GM21825 (cell line): ENCODE measurements around the gene AREL1.

ENCODE experiments used
- ATAC-seq: cut with Tn5 transposase; IDR thresholded peaks from one replicate; pipeline ENCODE4 v1.9.1; 2021; ENCODE audit warnings: mild to moderate bottlenecking, moderate library complexity; ENCODE audit not compliant: unreplicated experiment

Gene AREL1

DNA sequence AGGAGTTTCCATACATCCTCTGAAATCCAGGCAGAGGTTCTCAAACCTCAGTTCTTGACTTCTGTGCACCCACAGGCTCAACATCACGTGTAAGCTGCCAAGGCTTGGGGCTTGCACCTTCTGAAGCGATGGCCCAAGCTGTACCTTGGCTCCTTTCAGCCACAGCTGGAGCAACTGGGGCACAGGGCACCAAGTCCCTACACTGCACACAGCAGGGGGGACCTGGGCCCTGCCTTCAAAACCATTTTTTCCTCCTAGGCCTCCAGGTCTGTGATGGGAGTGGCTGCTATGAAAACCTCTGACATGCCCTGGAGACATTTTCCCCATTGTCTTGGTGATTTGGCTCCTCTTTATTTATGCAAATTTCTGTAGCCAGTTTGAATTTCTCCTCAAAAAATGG is 10.6 kb downstream of the AREL1 start:
- ATAC-seq, result no peak

DNA sequence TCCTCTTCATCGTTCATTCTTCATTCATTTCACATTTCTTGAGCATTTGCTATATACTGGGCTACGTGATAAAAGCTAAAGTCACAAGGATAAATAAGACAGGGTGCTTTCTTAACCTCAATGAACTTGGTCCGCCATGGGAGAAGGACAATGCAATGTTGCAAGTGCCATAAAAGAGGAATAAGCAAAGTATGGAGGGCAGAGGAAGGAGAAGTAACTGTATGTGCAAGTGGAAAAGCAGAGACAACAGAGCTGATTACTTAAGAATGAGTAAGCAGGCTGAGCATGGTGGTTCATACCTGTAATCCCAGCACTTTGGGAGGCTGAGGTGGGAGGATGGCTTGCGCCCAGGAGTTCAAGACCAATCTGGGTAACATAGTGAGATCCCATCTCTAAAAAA is 14.4 kb downstream of the AREL1 start:
- ATAC-seq, result no peak

DNA sequence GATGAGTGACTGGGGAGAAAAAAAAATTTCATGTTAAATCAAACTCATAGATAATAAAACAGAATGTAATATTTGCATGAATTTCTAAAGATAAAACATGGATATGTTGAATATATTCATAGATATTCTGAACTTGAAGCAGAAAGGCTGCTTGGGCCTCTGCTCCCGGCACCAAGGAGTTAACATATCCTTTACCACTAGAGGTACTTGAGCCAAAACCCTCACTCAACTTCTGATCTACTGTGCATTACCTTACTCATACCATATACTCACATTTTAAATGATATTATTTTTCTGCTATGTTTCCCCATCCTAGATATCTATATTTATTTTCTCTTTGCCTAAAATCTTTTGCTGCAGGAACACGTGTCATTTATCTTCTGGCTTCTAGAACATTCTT is 14.9 kb downstream of the AREL1 start:
- ATAC-seq, result no peak

DNA sequence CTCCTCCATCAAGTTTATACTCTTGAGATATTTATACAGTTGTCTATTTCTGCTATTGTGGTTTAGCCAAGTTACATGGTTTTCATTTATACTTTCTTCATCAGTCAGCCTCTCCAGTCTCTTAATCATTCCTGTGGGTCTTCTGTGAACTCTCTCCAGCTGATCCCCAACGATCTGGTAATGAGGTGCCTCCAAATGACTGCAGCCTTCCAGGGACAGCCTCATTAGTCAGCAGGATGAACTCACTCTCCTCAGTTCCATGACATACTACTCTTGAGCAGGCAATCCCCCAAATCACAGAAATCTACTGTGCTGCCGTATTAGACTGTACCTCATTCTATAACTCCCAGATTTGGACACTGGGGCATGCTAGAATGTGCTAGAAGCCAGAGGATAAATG is 15.3 kb downstream of the AREL1 start:
- ATAC-seq, result no peak

DNA sequence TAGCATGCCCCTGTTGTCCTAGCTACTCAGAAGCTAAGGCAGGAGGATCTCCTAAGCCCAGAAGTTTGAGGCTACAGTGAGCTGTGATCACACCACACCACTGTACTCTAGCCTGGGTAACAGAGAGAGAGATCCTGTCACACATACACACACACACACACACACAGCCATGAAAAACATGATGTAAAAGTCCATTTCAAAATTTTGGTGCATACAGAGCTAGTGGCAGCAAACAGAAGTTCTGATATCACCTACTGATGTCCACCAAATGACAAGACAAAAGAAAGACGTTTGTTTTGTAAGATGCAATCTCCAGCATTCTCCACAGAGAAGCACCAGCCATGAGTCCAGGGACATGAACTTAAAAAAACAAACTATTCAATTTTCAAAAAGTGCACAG is 15.9 kb downstream of the AREL1 start:
- no peak for ATAC-seq

DNA sequence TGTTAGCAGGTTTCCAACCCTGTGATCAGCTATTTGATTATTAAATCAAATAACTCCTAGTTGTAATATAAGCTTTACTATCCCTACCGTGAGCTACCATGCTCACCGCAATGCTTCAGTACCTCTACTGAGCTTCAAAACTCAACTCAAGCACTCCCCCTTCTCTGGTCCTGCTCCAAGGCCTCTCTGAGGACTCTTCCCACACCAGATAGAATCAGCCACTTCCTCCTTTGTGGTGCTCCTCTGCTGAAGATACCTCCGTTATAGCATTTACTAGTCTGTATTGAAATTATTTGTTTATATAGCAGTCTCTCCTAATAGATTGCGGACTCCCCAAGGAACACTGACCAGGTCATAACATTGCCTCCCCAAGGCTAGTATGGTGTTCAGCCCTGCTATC is 17.5 kb downstream of the AREL1 start:
- no peak for ATAC-seq

DNA sequence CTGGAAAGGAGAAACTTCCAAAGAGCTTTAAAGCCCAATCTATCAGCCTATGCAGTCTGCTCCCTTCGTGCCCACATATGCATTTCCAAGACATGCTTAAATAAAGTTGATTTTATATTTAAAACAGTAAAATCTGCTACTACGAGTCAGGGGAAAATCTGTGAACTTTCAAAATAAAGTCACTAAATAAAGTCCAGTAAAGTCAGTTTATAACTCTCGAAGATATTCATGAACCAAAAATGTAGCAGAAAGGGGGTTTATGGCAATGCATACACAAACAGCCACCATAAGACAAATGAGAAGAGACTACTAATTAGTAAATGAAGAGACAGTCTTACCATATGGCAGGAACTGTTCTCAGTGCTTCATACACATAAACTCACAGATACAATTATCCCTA is 19.7 kb downstream of the AREL1 start:
- no peak for ATAC-seq

DNA sequence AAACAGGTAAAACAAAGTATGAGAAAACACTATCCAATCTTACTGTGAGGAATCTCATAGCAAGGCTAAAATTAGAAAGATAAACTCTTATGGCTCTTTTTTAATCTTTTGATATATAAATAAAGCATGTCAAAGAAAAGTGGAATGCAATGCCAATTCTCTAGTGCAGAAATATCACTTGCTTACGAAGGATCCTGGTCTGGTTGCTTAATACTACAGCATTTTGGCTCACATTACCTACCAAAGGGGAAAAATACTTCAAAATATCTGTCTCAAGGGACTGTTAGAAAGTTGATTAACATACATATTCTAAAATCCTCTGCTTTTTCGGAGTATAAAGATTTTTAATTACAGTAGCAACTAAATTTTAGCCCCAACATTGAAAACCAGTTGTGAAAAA is 21.4 kb downstream of the AREL1 start:
- ATAC-seq, result no peak

DNA sequence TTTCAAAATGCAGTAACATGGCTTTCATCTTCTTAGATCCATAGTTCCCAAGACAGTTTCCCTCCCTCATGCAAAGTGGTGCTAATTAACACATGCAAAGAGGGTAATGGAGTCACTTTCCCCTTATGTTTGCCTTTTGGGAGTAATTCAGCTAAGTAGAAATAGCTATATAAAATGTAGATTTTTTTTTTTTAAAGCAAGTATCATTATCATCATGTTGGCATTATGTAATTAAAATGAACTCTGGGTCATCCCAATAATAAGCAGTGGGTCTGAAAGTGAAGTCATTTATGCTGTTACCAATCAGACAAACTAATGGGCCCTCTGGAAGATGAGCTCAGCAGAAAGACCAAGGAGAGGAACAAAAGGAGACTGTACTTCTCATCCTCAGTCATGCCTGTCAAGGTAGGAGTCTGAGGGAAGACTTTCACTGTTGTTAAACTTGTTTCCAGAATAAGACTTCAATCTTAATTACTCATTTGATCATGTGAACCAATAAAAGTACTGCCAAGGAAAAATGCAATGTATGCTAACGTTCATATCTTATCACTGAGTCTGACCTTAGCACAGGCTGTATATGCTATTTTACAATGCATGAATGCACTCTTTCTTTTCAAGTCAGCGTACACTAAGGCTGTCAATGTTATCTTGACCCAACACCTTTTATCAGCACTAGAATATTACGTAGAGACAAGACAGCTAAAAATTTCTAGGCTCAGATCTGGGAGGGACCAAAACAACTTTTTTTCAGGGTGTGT is 26.8 kb downstream of the AREL1 start:
- no peak for ATAC-seq

DNA sequence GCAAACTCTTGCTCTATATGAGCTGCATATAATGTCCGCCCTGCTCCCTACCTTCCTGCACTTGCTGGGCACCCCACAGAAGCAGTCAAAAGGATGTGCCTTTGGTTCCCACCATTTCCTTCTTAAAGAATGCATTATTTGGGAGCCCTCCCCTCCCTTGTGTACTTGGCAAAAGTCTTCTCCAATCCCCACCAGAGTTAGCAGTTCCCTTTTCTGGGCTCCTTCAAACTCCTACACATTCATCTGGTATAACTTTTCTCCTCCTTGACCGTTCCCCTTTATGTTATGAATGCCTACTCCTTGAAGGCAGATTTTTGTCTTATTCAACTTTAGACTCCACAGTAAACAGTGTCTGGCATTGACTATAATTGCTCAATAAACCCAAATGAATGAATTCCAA is 27.8 kb downstream of the AREL1 start:
- no peak for ATAC-seq

DNA sequence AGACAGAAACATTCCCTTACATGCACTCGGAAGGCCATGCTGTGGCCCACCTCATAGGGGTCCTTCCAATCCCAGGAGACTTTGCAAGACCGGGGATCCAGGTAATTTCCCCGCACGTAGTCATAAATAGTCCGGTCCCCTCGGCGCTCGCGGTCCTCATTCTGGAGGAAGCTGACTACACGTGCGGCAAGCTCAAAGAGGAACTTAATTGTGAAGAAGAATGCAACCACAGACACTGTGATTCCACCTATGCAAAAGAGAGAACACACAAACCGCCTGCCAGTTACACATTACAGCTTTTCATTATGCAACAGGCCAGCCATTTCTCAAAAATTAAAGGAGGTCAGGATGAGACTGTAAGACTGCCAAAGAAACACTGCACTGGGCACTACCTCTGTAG is 28.4 kb downstream of the AREL1 start:
- peak; percentile 74 for ATAC-seq

DNA sequence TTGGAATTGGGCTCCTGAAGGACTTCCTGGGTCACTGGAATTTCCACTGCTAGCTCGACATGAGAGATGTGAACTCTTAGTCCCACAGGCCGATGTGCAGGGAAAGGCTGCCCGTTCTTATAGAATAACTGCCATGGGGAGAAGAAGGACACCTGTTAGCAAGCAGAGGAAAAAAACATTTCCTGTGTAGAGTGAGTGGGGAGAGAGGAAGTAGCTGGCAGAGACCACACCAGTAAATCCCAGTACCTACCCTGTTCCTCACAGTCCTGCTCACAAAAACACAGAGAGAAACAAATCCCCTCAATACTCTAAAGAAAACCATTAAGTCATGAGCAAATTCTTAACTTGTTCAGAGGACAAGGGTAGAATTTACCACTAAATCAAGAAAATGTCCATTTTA is 29.5 kb downstream of the AREL1 start:
- no peak for ATAC-seq

DNA sequence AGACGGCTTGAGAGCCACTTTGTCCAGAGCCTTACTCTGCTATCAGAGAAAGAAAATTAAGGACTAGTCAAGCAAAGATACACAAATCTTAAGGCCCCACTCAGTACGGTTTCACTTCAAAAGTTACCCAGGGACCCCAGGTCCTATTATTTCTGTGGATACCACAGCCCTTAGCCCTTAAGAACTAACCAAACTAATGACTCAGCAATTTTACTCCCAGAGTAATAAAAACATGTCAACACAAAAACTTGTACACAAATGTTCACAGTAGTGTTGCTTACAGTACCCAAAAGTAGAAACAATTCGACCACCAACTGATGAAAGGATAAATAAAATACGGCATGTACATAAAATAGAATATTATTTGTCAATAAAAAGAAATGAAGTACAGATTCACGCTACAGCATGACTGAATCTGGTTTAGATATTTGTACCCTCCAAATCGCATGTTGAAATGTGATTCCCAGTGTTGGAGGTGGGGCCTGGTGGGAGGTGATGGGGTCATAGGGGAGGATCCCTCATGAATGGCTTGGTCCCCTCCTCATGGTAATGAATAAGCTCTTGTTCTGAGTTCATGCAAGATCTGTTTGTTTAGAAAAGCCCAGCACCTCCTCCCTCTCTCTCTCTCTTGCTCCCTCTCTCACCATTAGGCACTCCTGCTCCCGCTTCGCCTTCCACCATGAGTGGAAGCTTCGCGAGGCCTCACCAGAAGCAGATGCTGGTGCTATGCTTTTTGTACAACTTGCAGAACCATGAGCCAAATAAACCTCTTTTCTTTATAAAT is 30.5 kb downstream of the AREL1 start:
- no peak for ATAC-seq

DNA sequence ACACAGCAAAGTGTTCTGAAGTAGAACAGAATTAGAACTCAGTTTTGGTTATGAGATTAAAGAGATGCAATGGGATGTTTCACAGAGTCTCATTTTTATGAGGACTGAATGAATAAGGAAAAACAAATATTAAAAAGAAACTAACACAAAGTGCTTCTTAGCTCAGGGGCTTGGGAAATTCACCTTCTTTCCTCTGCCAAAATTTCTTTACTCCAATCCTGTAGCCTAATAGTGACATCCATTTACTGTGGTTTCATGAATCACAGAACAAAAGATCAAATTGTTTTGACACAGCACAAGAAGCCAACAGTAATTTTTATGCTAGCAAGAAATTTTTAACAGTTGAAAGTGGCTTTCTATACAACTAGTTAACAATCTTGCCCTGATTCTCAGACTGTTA is 37.7 kb downstream of the AREL1 start:
- no peak for ATAC-seq

DNA sequence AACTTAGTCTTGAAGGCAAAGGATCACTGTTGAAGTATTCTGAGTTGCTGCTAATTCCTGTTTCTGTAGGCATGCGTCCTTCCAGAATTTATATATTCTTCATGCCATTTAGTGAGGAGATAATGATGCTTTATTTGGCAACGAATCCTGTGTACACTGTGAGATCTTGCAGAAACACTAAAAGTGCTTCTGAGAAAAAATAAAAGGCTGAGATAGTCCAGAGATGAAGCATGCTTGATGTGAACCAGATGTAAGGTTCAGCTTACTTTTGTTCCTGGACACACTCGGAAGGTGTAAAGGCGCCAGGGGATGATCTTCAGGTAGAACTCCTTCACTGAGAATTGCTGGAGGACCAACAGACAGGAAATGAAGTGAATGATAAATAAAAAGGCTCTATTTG is 39.1 kb downstream of the AREL1 start:
- no peak for ATAC-seq

DNA sequence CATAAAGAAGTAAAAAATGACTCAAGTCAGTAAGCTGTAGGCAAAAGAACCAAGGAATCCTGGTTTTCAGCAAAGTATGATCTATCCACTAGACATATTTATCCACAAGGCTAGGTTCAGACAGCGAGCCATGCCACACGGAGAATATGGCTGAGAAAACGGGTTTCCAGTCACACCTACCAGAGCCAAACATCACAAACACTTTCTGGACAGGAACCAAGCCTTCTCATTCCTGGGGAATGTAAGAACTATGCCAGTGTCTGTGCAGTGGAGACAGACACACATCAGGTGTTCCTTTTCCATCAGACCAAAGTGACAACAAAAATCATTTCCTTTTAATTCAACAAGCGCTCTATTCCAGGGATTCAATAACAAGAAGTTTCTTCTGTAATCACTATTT is 41.1 kb downstream of the AREL1 start:
- no peak for ATAC-seq

DNA sequence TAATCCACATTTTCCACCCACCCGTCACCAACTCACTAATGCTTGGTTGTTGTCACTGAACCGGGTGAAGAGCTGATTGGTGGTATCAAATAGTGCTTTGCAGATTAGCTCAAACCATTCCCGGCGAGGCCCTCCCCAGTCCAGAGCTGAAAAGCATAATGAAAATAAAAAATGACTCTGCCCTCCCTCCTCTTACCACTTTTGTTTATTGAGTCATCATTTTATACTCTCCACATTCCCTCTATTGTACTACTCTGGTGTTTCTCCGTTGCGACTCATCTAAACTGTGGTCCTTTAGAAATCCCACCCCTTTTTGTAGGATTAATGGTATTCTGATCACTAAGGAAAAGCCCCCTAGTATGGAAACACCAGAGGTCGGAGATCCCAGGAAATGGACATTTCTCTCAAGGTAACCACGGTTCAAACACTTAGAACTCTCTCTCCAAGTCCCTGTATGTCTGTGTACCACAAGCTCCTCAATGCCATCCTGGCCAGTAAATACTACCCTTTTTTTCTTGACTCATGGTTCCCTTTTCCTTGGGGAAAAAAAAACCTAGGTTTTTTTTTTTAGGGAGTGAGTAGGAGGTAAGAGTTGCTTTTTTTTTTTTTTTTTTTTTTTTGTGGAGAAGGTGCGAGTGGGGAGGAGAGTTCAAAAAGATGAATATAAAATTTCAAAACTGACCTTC is 42.0 kb downstream of the AREL1 start:
- ATAC-seq, result no peak

DNA sequence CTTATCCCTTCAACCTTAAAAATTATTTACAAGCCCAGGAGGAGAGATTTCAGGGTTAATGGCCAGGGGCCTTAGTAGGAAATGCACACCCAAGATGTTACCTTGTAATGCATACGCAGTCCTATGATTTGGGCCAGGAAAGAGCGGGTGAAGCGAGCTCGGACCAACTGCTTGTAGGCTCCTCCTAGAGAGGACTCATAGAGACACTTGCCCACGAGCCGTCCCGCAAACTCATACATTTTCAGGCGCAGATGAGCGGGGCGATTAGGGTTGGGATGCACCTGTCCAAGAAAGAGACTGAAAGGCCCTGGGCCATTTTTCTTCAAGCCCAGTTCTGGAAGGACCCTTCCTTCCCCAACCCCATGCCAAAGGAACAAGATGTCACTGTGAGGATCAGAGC is 43.0 kb downstream of the AREL1 start:
- no peak for ATAC-seq

DNA sequence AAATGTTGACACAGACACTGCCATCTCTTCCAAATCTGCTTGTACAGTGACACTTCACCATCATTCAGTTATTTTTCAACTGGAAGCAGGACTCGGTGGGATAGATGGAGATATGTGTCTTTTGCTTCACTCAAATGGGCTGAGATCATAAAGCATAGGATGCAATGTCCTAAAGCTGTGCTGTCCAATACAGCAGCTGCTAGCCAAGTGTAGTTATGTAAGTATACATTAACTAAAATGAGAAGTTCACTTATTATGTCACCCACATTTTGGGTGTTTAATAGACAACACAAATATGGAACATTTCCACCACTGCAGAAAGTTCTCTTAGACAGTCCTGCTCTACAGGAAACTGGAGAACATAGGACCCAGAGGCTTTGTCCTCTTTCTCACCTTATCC is 43.6 kb downstream of the AREL1 start:
- ATAC-seq, result no peak

DNA sequence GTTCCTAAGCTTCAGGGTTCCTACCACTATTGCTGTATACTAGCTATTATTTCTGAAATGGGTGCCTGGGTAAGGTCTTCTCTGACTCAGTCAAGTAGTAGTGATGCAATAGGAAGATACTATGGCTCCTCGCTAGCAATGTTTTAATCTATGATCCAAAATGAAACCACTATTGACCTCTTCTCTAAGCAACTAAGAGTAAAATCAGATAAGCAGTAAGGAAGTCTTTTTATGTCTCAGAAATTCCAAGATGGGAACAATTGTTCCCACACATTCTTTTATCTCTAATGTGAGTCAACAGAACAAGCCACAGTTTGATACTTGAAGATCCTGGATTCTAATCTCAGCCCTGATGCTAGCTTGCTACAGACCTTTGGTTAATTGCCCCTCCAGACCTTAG is 45.1 kb downstream of the AREL1 start:
- no peak for ATAC-seq

DNA sequence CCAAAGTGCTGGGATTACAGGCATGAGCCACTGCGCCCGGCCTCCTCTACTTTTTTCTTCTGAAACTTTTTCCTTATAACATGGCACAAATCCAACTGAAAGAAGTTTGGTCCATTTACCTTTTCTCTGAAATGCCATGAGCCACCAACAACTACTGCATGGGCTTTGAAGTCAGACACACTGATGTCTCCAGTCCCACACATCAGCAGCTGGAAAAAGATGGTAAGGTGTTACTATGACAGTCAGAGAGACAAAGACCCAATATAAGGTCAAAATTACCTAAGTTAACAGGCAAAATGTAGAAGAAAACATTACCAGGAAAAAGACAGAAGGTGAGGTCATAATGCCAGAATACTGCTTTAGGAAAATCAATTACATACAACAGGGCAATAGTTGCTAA is 48.2 kb downstream of the AREL1 start:
- no peak for ATAC-seq

DNA sequence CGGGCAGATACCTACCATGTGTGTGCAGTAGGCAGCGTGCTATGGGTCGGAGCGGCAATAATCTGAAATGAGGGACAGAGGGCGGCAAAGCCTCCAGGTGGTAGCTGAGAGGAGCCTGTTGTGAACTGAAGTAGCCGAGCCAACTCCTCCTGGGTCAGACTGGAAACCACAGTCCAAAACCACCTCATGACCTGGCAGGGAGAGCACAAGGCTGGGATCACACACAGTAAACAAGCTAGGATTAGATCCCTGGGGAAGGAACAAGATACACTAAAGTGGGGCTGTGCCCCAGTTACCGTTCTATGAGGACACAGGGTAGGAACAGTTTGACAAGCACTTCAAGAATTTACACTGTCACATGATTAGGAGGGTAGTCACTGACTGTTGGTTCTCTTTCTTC is 49.0 kb downstream of the AREL1 start:
- no peak for ATAC-seq
